IMR-90 (cell line): ENCODE measurements around the gene LYPD8.

Experiments used
- CEBPB ChIP-seq: IDR thresholded peaks from 2 replicates; pipeline ENCODE4 v1.6.1; 2012; ENCODE audit warnings: low read depth, low read length, improper control_type of control experiment
- CTCF ChIP-seq: conservative IDR thresholded peaks from 2 replicates; pipeline ENCODE4 v1.5.1; 2012; ENCODE audit warnings: mild to moderate bottlenecking, low read depth, low read length, improper control_type of control experiment
- MAZ ChIP-seq: IDR thresholded peaks from 2 replicates; pipeline ENCODE4 v1.6.1; 2012; ENCODE audit warnings: low read depth, mild to moderate bottlenecking, low read length, improper control_type of control experiment, moderate library complexity, borderline replicate concordance

GRCh38 chr1:248739572-248740205 lies 15.9 kb downstream of the LYPD8 start:
- no peak for TF ChIP-seq CTCF
- no peak for TF ChIP-seq MAZ
- no peak for TF ChIP-seq CEBPB
